OCI-LY1 (cell line): ENCODE results near the gene ATP5F1B.

ENCODE experiments used
- H2AFZ ChIP-seq: fragments of 200-600 bp; sonication (generic), shearing (Covaris generic); 2 replicates; pipeline ENCODE4 v1.6.0; 2014; ENCODE audit warnings: antibody characterized with exemption, mild to moderate bottlenecking, low read length
- H3F3A ChIP-seq: fragments of 200-600 bp; sonication (generic), shearing (Covaris generic); 2 replicates; pipeline ENCODE4 v1.6.0; 2014; ENCODE audit warnings: mild to moderate bottlenecking, antibody characterized with exemption, low read length, moderate library complexity; ENCODE audit not compliant: insufficient read depth
- H3K27ac ChIP-seq: fragments of 200-600 bp; sonication (generic); 2 replicates; pipeline ENCODE4 v1.5.1; 2014; ENCODE audit warnings: low read length, mixed run types, mild to moderate bottlenecking, low read depth; ENCODE audit not compliant: poor library complexity, severe bottlenecking
- H3K27me3 ChIP-seq: fragments of 200-600 bp; sonication (generic); 2 replicates; pipeline ENCODE4 v1.6.0; 2014; ENCODE audit warnings: antibody characterized with exemption, mild to moderate bottlenecking, low read length, moderate library complexity; ENCODE audit not compliant: insufficient read depth
- H3K36me3 ChIP-seq: fragments of 200-600 bp; sonication (generic); 2 replicates; pipeline ENCODE4 v1.6.1; 2014; ENCODE audit warnings: mild to moderate bottlenecking, antibody characterized with exemption, low read length, moderate library complexity, mixed read lengths; ENCODE audit not compliant: insufficient read depth
- H3K4me1 ChIP-seq: fragments of 200-600 bp; sonication (generic); 2 replicates; pipeline ENCODE4 v1.5.1; 2014; ENCODE audit warnings: mild to moderate bottlenecking, low read length, moderate library complexity; ENCODE audit not compliant: insufficient read depth, severe bottlenecking
- H3K4me2 ChIP-seq: fragments of 200-600 bp; sonication (generic), shearing (Covaris generic); 2 replicates; pipeline ENCODE4 v1.6.1; 2014; ENCODE audit warnings: low read length
- H3K4me3 ChIP-seq: fragments of 200-600 bp; sonication (generic); 2 replicates; pipeline ENCODE4 v1.5.1; 2014; ENCODE audit warnings: low read length, low read depth, mild to moderate bottlenecking, mixed read lengths; ENCODE audit not compliant: poor library complexity, severe bottlenecking
- H3K79me2 ChIP-seq: fragments of 200-600 bp; shearing (Covaris generic); 2 replicates; pipeline ENCODE4 v1.6.1; 2016; ENCODE audit warnings: mixed run types, low read length, mixed read lengths; ENCODE audit not compliant: insufficient read depth
- H3K9ac ChIP-seq: fragments of 200-600 bp; sonication (generic), shearing (Covaris generic); 2 replicates; pipeline ENCODE4 v1.6.1; 2014; ENCODE audit warnings: mild to moderate bottlenecking, low read length, mixed read lengths
- H3K9me2 ChIP-seq: fragments of 200-600 bp; sonication (generic), shearing (Covaris generic); 2 replicates; pipeline ENCODE4 v1.6.1; 2014; ENCODE audit warnings: low read depth, mild to moderate bottlenecking, low read length, mixed read lengths
- H3K9me3 ChIP-seq: fragments of 200-600 bp; shearing (Covaris generic); 2 replicates; pipeline ENCODE4 v1.6.1; 2014; ENCODE audit warnings: low read length, mixed read lengths
- H4K20me1 ChIP-seq: fragments of 200-600 bp; sonication (generic), shearing (Covaris generic); 2 replicates; pipeline ENCODE4 v1.6.0; 2016; ENCODE audit warnings: mild to moderate bottlenecking, low read length; ENCODE audit not compliant: insufficient read depth
- EZH2 ChIP-seq: fragments of 200-600 bp; sonication (generic), shearing (Covaris generic); IDR thresholded peaks from 2 replicates; pipeline ENCODE4 v1.8.0; 2017; ENCODE audit warnings: borderline replicate concordance, mixed run types, mild to moderate bottlenecking, antibody characterized with exemption, low read length, moderate library complexity, mixed read lengths
- TF ChIP-seq, protein P1 (sequence below): fragments of 200-600 bp; sonication (generic), shearing (Covaris generic); IDR thresholded peaks from 2 replicates; pipeline ENCODE4 v1.5.1; 2017; ENCODE audit warnings: mild to moderate bottlenecking, antibody characterized with exemption, low read length, moderate library complexity, mixed read lengths

ATP5F1B gene

DNA sequence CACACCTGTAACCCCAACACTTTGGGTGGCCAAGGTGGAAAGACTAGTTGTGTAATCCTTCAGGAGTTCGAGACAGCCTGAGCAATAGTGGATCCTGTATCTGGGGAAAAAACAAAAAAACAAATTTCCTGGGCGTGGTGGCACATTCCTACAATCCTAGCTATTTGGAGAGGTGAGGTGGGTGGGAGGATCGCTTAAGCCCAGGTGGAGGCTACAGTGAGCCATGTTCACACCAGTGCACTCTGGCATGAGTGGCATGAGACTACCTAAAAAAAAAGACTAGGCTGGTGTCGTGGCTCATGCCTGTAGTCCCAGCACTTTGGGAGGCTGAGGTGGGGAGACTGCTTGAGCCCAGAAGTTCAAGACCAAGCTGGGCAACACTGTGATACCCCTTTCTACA lies 25.1 kb upstream of the ATP5F1B start:
- Histone ChIP-seq H3K36me3 (peaks cover 89% of the 10 kb centered on the region), H3K79me2 (peaks cover 37% of the 10 kb centered on the region), H3K27me3 (no peaks in the 10 kb centered on the region), H3K4me2 (no peak overlapping the region), H3K4me1 (no peaks in the 10 kb centered on the region), H3K9ac (no peak overlapping the region), H3K9me2 (no peaks in the 10 kb centered on the region), H3K9me3 (no peaks in the 10 kb centered on the region), H3K27ac (no peak overlapping the region), H2AFZ (no peak overlapping the region), H4K20me1 (0 out of 2 replicates have a peak, but pooled peaks cover 2% of the 10 kb centered on the region), H3K4me3 (no peak overlapping the region), H3F3A (no peaks in the 10 kb centered on the region)
- TF ChIP-seq EZH2, result no peak
- TF ChIP-seq, protein P1, sequence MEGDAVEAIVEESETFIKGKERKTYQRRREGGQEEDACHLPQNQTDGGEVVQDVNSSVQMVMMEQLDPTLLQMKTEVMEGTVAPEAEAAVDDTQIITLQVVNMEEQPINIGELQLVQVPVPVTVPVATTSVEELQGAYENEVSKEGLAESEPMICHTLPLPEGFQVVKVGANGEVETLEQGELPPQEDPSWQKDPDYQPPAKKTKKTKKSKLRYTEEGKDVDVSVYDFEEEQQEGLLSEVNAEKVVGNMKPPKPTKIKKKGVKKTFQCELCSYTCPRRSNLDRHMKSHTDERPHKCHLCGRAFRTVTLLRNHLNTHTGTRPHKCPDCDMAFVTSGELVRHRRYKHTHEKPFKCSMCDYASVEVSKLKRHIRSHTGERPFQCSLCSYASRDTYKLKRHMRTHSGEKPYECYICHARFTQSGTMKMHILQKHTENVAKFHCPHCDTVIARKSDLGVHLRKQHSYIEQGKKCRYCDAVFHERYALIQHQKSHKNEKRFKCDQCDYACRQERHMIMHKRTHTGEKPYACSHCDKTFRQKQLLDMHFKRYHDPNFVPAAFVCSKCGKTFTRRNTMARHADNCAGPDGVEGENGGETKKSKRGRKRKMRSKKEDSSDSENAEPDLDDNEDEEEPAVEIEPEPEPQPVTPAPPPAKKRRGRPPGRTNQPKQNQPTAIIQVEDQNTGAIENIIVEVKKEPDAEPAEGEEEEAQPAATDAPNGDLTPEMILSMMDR, result no peak

DNA sequence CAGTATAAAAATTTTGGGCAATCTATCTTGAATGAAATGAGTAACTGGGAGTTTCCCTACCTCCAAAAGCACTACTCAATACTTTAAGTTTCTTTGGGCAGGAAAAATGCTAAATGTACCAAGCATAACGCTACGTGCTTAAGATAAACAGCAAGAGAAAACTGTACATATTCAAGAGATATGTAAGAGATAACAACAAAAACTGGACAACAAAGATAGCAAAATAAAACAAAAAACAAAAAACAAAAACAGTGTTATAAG lies 22.3 kb upstream of the ATP5F1B start:
- no peak overlapping the region for H3K4me3 ChIP-seq
- no peak overlapping the region for H3K9ac ChIP-seq
- H3K4me2 ChIP-seq, result no peak overlapping the region
- 0 out of 2 replicates have a peak, but pooled peaks cover 2% of the 10 kb centered on the region for H4K20me1 ChIP-seq
- no peaks in the 10 kb centered on the region for H3F3A ChIP-seq
- H3K4me1 ChIP-seq, result no peaks in the 10 kb centered on the region
- no peaks in the 10 kb centered on the region for H3K9me2 ChIP-seq
- peaks cover 17% of the 10 kb centered on the region for H3K79me2 ChIP-seq
- peaks cover 98% of the 10 kb centered on the region for H3K36me3 ChIP-seq
- no peaks in the 10 kb centered on the region for H3K9me3 ChIP-seq
- H3K27ac ChIP-seq, result no peak overlapping the region
- no peaks in the 10 kb centered on the region for H3K27me3 ChIP-seq
- TF ChIP-seq EZH2, result no peak
- TF ChIP-seq, protein P1, result no peak
- no peak overlapping the region for H2AFZ ChIP-seq

DNA sequence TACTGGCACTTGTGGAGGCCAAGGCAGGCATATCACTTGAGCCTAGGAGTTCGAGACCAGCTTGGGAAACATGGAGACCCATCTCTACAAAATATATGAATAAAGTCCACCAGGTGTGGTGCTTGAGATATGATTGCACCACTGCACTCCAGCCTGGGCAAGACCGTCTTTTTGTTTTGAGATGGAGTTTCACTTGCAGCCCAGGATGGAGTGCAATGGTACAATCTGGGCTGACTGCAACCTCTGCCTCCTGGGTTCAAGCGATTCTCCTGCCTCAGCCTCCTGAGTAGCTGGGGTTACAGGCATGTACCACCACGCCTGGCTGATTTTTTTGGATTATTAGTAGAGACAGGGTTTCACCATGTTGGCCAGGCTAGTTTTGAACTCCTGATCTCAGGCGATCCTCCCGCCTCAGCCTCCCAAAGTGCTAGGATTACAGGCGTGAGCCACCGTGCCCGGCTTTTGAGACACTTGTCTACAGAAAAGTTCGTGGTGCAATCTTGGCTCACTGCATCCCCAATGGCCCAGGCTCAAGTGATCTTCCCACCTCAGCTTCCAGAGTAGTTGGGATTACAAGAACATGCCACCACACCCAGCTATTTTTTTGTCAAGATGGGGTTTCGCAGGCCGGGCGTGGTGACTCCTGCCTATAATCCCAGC lies 16.3 kb upstream of the ATP5F1B start:
- Histone ChIP-seq H3K27ac (no peak overlapping the region), H3K79me2 (no peaks in the 10 kb centered on the region), H3K36me3 (peaks cover 44% of the 10 kb centered on the region), H3K4me1 (no peaks in the 10 kb centered on the region), H3K9me2 (no peaks in the 10 kb centered on the region), H3K4me2 (no peak overlapping the region), H2AFZ (no peak overlapping the region), H3K9me3 (no peaks in the 10 kb centered on the region), H3F3A (no peaks in the 10 kb centered on the region), H3K9ac (no peak overlapping the region), H4K20me1 (no peaks in the 10 kb centered on the region), H3K27me3 (no peaks in the 10 kb centered on the region), H3K4me3 (no peak overlapping the region)
- TF ChIP-seq, protein P1, result no peak
- TF ChIP-seq EZH2, result no peak
